Memory B cell (primary cell): ENCODE results near the gene MAP2K2.

ENCODE experiments used
- ATAC-seq: fragments of 150-1000 bp; cut with Tn5 transposase; 2 replicates; pipeline ENCODE4 v1.10.0; 2021; ENCODE audit warnings: low read depth, mild to moderate bottlenecking, moderate library complexity
- DNase-seq, 2 donors: peaks; one replicate each; pipeline ENCODE4 v3.0.0; 2022; ENCODE audit warnings: low spot score in 2 of 2
- H3K27ac Mint-ChIP-seq: one replicate; pipeline ENCODE4 v1.8.0; 2022; ENCODE audit warnings: mild to moderate bottlenecking, moderate library complexity, mixed read lengths
- H3K27me3 Mint-ChIP-seq: one replicate; pipeline ENCODE4 v1.8.0; 2022; ENCODE audit warnings: mixed read lengths
- H3K36me3 Mint-ChIP-seq: one replicate; pipeline ENCODE4 v1.8.0; 2022; ENCODE audit warnings: mild to moderate bottlenecking, mixed read lengths
- H3K4me1 Mint-ChIP-seq: one replicate; pipeline ENCODE4 v1.8.0; 2022; ENCODE audit warnings: mixed read lengths
- H3K4me3 Mint-ChIP-seq: one replicate; pipeline ENCODE4 v1.8.0; 2022; ENCODE audit warnings: mild to moderate bottlenecking, moderate library complexity, mixed read lengths
- H3K9me3 Mint-ChIP-seq: one replicate; pipeline ENCODE4 v1.8.0; 2022; ENCODE audit warnings: mixed read lengths

MAP2K2 gene

DNA sequence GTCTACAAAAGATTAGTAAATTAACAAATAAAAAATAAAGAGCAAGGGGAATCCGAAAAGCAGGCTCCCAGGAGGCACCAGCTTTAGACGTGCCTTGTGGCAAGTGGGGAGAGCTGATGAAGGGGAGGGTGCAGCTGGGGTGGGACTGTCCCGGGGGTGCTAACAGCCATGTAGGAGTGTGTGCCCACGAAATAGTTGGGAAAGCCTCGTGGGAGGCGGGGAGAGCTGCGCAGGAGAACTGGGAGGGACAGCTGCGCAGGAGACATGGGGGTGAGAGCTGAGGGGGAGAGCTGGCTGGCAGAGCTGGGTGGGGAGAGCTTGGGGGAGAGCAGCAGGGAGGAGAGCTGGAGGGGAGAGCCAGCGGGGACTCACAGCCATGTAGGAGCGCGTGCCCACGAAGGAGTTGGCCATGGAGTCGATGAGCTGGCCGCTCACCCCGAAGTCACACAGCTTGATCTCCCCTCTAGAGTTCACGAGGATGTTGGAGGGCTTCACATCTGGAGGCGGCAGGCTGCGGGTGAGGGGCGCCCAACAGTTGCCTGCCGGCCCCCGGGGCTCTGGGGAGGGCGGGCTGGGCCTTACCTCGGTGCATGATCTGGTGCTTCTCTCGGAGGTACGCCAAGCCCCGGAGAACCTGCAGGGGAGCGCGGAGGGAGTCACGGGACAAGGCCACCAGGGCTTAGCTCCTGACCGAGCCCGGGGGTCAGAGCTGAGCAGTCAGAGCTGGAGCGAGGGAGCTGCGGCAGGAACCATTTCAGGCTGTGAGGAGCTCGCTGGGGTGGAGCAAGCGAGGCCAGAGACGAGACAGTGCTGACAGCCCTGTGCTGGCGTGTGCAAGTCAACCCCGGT is 23.1 kb downstream of the MAP2K2 start:
- peaks cover 13% of the 10 kb centered on the region for H3K36me3 Mint-ChIP-seq
- H3K27me3 Mint-ChIP-seq: no peaks in the 10 kb centered on the region
- no peaks in the 10 kb centered on the region for H3K9me3 Mint-ChIP-seq
- peaks cover 3% of the 10 kb centered on the region for H3K4me1 Mint-ChIP-seq
- no peak overlapping the region for H3K4me3 Mint-ChIP-seq
- DNase-seq: no peak
- ATAC-seq: no peak
- no peak overlapping the region for H3K27ac Mint-ChIP-seq

GRCh38 chr19:4099041-4099764 is 24.7 kb downstream of the MAP2K2 start:
- Mint-ChIP-seq H3K4me1 (no peaks in the 10 kb centered on the region), H3K36me3 (peaks cover 11% of the 10 kb centered on the region), H3K27ac (no peak overlapping the region), H3K4me3 (no peak overlapping the region), H3K9me3 (no peaks in the 10 kb centered on the region), H3K27me3 (no peaks in the 10 kb centered on the region)
- ATAC-seq: no peak
- no peak for DNase-seq

DNA sequence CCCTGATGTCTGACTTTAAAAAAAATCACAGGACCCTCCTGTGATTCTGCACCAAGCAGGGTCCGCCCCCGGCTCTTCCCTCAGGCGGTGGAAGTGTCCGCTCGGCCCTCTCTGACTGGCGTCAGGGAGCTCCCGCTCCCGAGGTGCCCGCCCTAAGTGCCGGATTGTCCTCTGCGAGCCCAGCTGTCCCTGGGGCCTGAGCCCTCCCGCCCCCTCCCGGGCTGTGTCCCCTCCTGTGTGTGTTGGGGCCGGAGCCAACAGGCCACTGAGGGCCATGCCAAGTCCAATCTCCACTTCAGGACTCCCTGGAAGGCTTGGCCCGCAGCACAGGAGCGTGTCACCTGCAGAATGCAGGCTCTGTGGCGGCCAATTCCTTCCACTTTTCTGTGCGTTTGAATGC is 25.4 kb downstream of the MAP2K2 start:
- H3K27ac Mint-ChIP-seq: no peak overlapping the region
- H3K36me3 Mint-ChIP-seq: peaks cover 15% of the 10 kb centered on the region
- no peak overlapping the region for H3K4me3 Mint-ChIP-seq
- ATAC-seq (no peak), DNase-seq (no peak)
- H3K27me3 Mint-ChIP-seq: no peaks in the 10 kb centered on the region
- H3K4me1 Mint-ChIP-seq: no peaks in the 10 kb centered on the region
- no peaks in the 10 kb centered on the region for H3K9me3 Mint-ChIP-seq

DNA sequence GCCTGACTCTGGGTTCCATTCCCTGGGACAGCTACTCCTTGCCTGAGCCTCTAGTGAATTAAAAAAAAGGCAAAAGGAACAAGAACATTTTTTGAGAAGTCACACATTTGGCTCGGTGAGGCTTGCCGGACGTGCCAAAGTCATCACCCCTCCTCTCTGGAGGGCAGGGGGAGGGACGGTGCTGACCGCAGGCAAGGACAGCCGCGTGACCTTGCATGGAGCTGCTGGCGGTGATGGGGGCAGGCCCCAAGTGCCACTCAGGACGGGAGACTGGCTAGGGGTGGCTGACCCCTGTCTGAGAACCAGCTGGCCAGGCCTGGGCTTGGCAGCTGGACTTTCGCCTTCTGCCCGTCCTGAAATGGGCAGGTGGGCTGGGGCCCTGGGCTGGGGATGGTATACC is 26.4 kb downstream of the MAP2K2 start:
- ATAC-seq: no peak
- DNase-seq: no peak
- no peaks in the 10 kb centered on the region for H3K4me1 Mint-ChIP-seq
- H3K27ac Mint-ChIP-seq: no peak overlapping the region
- H3K4me3 Mint-ChIP-seq: no peak overlapping the region
- H3K27me3 Mint-ChIP-seq: no peaks in the 10 kb centered on the region
- peaks cover 15% of the 10 kb centered on the region for H3K36me3 Mint-ChIP-seq
- H3K9me3 Mint-ChIP-seq: no peaks in the 10 kb centered on the region

GRCh38 chr19:4096049-4096892 is 27.7 kb downstream of the MAP2K2 start:
- Mint-ChIP-seq H3K4me1 (no peaks in the 10 kb centered on the region), H3K36me3 (peaks cover 15% of the 10 kb centered on the region), H3K27ac (peak overlapping the region; percentile 41), H3K4me3 (no peak overlapping the region), H3K9me3 (no peaks in the 10 kb centered on the region), H3K27me3 (no peaks in the 10 kb centered on the region)
- no peak for DNase-seq
- ATAC-seq: no peak

DNA sequence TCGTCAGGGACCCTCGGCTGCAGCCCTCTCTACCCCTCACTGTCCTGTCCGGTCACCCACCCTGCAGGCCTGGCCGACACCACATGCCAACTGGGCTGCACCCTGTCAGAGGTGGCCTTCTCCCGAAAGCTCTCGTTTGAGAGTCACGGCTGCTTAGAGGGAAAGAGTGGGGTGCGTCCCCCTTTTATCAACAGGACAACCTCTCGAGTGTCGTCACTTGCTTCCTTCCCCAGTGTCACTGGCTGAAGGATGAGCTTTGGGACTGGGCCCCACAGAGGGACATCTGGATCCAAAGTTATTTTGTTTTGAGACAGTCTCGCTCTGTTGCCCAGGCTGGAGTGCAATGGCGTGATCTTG is 28.5 kb downstream of the MAP2K2 start:
- ATAC-seq: no peak

DNA sequence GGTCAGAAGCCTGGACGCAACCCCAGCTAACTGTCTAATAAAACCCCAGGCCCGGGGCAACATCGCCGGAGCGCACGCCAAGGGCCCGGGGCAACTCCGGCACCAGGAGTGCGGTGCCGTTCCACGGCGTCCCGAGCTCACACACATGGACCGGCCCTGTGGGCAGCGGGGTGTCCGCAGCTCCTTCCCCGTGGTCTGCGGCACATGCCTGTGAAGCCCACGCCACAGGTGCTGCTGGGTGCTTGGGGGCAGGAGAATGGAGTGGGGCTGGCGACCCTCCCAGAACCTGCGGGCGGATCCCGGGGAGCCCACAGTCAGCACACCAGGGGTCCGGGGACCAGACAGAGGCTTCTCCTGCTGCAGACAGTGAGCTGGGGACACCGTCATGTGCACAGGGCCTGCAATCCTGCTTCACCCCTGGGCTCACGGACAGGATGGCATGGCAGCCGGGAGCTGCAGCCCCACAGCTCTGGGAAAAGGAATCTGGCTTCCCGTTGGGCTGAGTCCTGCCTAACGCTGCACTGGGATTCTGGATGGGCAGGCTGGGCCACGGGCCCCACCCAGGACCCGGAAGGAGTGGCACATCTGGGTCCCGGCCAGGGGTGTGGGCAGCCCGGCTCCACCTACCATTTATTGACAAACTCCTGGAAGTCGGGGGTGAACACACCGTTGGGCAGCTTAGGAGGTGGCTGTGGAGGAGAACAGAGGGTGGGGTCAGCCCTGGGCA is 29.0 kb downstream of the MAP2K2 start:
- Mint-ChIP-seq H3K36me3 (peaks cover 9% of the 10 kb centered on the region), H3K27ac (no peak overlapping the region), H3K27me3 (no peaks in the 10 kb centered on the region), H3K4me3 (no peak overlapping the region), H3K9me3 (no peaks in the 10 kb centered on the region), H3K4me1 (no peaks in the 10 kb centered on the region)
- ATAC-seq: no peak
- DNase-seq: no peak

More for the DNA sequence above, 28.5 kb downstream of the MAP2K2 start:
- no peaks in the 10 kb centered on the region for H3K9me3 Mint-ChIP-seq
- H3K4me1 Mint-ChIP-seq: no peaks in the 10 kb centered on the region
- H3K36me3 Mint-ChIP-seq: peaks cover 11% of the 10 kb centered on the region
- DNase-seq: no peak
- no peak overlapping the region for H3K27ac Mint-ChIP-seq
- H3K27me3 Mint-ChIP-seq: no peaks in the 10 kb centered on the region
- no peak overlapping the region for H3K4me3 Mint-ChIP-seq

GRCh38 chr19:4094291-4094690 is 29.6 kb downstream of the MAP2K2 start:
- ATAC-seq: no peak
- no peak overlapping the region for H3K27ac Mint-ChIP-seq
- DNase-seq: no peak
- H3K9me3 Mint-ChIP-seq: no peaks in the 10 kb centered on the region
- H3K27me3 Mint-ChIP-seq: no peaks in the 10 kb centered on the region
- H3K4me1 Mint-ChIP-seq: no peaks in the 10 kb centered on the region
- H3K4me3 Mint-ChIP-seq: no peak overlapping the region
- peaks cover 10% of the 10 kb centered on the region for H3K36me3 Mint-ChIP-seq

GRCh38 chr19:4093643-4094175 is 30.2 kb downstream of the MAP2K2 start:
- no peak for DNase-seq
- Mint-ChIP-seq H3K36me3 (peaks cover 10% of the 10 kb centered on the region), H3K4me1 (no peaks in the 10 kb centered on the region), H3K4me3 (no peak overlapping the region), H3K9me3 (no peaks in the 10 kb centered on the region), H3K27ac (no peak overlapping the region), H3K27me3 (no peaks in the 10 kb centered on the region)
- no peak for ATAC-seq

DNA sequence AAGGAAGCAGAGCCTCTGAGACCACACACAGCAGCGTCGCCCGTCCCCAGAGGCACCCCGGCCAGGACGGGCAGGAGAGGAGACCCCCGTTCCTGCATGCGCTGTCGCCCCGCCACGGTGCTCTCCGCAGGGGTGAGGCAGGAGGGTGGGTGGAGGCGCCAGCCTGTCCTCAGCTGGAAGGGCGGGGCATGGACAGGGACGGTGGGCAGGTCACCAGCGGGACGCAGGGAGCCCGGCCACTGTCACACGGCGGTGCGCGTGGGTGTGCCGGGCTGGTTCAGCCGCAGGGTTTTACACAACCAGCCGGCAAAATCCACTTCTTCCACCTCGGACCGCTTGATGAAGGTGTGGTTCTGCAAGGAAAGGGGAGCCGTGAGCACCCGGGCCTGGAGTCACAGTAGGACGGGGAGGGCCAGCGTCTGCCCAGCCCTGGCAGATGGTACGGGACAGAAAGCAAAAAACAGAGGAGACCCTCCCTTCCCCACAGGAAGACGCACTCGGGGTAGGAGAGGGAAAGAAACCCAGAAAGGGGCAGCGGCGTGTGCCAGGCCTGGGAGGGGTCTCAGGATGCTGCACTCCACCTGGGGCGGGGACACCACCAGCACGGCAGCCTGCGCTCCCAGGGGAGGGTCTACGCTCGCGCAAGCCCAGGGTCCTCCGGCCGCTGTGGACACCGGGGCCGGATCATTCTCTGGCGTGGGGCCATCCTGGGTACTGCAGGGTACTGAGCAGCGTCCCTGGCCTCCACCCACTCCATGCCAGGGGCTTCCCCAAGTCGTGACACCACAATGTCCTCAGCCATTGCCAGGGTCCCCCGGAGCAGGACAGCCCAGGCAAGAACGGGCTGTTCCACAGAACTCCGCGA is 33.3 kb downstream of the MAP2K2 start:
- Mint-ChIP-seq H3K9me3 (no peaks in the 10 kb centered on the region), H3K27me3 (no peaks in the 10 kb centered on the region), H3K4me1 (no peaks in the 10 kb centered on the region), H3K4me3 (no peak overlapping the region), H3K36me3 (peaks cover 6% of the 10 kb centered on the region), H3K27ac (no peak overlapping the region)
- ATAC-seq (no peak), DNase-seq (no peak)

DNA sequence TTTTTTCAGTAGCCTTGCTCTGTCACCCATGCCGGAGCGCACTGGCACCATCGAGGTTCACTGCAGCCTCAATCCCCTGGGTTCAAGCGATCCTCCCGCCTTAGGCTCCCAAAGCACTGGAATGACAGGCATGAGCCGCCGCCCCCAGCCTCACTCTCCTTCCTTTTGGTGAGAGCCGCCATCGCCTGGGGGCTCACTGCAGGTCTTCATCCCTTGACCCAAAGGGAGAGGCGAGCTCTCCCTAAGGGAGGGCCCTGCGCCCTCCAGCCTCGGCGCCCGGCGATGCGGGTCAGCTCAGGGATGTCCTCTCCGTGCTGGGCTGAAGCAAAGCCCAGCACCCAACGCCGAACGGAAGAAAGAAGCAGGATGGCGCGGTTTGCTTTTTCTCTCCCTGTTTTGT is 34.0 kb downstream of the MAP2K2 start:
- DNase-seq (no peak), ATAC-seq (no peak)
- Mint-ChIP-seq H3K27ac (no peak overlapping the region), H3K27me3 (no peaks in the 10 kb centered on the region), H3K4me1 (no peaks in the 10 kb centered on the region), H3K9me3 (no peaks in the 10 kb centered on the region), H3K4me3 (no peak overlapping the region), H3K36me3 (peaks cover 6% of the 10 kb centered on the region)

- peak overlapping the region; percentile 28 for H3K27ac Mint-ChIP-seq
- H3K4me3 Mint-ChIP-seq: peak overlapping the region; percentile 43
- peaks cover under 1% of the 10 kb centered on the region for H3K4me1 Mint-ChIP-seq
- DNase-seq (no peak), ATAC-seq (peak; percentile 23)
- no peaks in the 10 kb centered on the region for H3K9me3 Mint-ChIP-seq
- no peaks in the 10 kb centered on the region for H3K27me3 Mint-ChIP-seq
- peaks cover 6% of the 10 kb centered on the region for H3K36me3 Mint-ChIP-seq
Measured at GRCh38 chr19:4089400-4089908, 34.5 kb downstream of the MAP2K2 start.
